Measurements from ENCODE around the gene FAM162A. TPM values are rescaled to one million over a fixed set of nuclear protein-coding genes. Genes with fewer than 3 reads are reported as not detected.

Gene FAM162A
- total RNA-seq, 4 donors from 2014 or later, result 48.0 to 74.5 (median 61.1) TPM

- Histone ChIP-seq H3K4me1 (peaks cover 0 to 59% (median 5%) of the 10 kb centered on the region in 3 donors), H3K27ac (peak overlapping the region in 3 of 4 donors; percentile 33 to 76 (median 58)), H3K4me3 (no peak overlapping the region), H3K36me3 (no peaks in the 10 kb centered on the region), H3K27me3 (no peaks in the 10 kb centered on the region), H3K9me3 (no peaks in the 10 kb centered on the region)
- intact Hi-C loops (cut with DNase I), result no loop called here
- 68 to 74% methylated on average over 3 to 5 of the region's 5 CpGs for WGBS, 2 donors
- DNase-seq, result no peak
- TF ChIP-seq POLR2A (IDR thresholded peaks at IDR 0.05) (no peak), CTCF (IDR thresholded peaks at IDR 0.05) (no peak)
Observed at GRCh38 chr3:122350814-122351418, 33.1 kb upstream of the FAM162A start.

GRCh38 chr3:122351612-122352011 lies 32.4 kb upstream of the FAM162A start:
- H3K9me3 ChIP-seq, result no peaks in the 10 kb centered on the region
- no peaks in the 10 kb centered on the region for H3K27me3 ChIP-seq
- no peak for TF ChIP-seq POLR2A (IDR thresholded peaks at IDR 0.05)
- TF ChIP-seq CTCF (IDR thresholded peaks at IDR 0.05), result no peak
- H3K27ac ChIP-seq, result peak overlapping the region in 2 of 4 donors; percentile 76 to 81
- 86 to 97% methylated on average over 4 of the region's 4 CpGs for WGBS, 2 donors
- H3K4me3 ChIP-seq, result no peak overlapping the region
- no peaks in the 10 kb centered on the region for H3K36me3 ChIP-seq
- DNase-seq, result no peak
- peaks cover 0 to 66% (median 9%) of the 10 kb centered on the region in 3 donors for H3K4me1 ChIP-seq
- intact Hi-C loops (cut with DNase I), result no loop called here

DNA sequence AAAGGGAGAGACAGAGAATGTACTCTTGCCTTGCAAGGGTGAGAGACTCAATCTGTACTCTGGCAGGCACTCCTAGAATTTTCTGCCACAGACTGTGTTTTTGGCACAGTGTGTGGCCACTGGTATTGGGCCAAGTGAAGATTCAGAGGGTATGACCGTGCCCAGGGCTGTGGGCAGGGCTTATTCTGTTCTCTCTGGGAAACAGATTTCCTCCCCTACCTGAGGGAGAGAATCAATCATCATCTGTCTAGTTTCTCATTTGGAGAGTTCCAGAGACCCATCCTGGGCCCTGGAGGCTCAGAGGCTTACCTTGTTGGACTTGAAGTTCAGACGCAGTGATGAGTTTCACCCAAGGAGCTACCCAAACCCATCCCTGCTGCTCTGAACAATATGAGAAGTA lies 30.8 kb upstream of the FAM162A start:
- Histone ChIP-seq H3K4me3 (no peak overlapping the region), H3K36me3 (peaks cover 0 to under 1% (median 0%) of the 10 kb centered on the region in 3 donors), H3K27ac (peak overlapping the region in 3 of 4 donors; percentile 57 to 81 (median 76)), H3K27me3 (no peaks in the 10 kb centered on the region), H3K4me1 (peaks cover 0 to 82% (median 11%) of the 10 kb centered on the region in 3 donors), H3K9me3 (no peaks in the 10 kb centered on the region)
- TF ChIP-seq CTCF (IDR thresholded peaks at IDR 0.05), result no peak
- no peak for TF ChIP-seq POLR2A (IDR thresholded peaks at IDR 0.05)
- DNase-seq, result no peak
- intact Hi-C loops (cut with DNase I), result no loop called here
- WGBS, 2 donors, result 31 to 44% methylated on average over 2 of the region's 2 CpGs

DNA sequence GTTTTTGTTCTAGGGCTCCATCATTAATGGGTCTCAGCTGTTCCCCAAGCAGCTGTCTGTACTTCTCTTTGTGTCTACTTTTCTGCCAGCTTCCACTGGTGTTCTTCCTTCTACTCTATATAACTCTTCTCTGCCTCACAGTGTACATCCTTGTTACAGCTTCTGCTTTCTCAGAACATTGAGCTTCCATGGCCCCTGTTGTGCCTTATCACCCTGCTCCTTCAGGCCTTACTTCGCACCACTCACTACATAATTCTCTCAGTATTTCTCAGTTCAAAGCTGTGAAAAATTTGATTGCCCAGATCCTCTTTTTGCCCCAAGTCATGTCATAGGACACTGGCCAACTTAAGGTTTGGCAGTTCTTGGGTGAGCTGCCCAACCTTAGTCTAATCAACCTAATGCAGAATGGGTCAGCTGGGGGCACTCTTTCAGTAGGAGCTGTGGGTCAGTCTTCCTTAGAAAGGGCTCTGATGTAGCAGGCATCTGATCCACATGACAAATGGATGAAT lies 30.0 kb upstream of the FAM162A start:
- Histone ChIP-seq H3K4me1 (peaks cover 0 to 89% (median 11%) of the 10 kb centered on the region in 3 donors), H3K27me3 (no peaks in the 10 kb centered on the region), H3K36me3 (peaks cover 0 to 8% (median 0%) of the 10 kb centered on the region in 3 donors), H3K27ac (peak overlapping the region; percentile 31 to 81 (median 66)), H3K4me3 (no peak overlapping the region), H3K9me3 (no peaks in the 10 kb centered on the region)
- no peak for TF ChIP-seq CTCF (IDR thresholded peaks at IDR 0.05)
- no peak for TF ChIP-seq POLR2A (IDR thresholded peaks at IDR 0.05)
- 75 to 96% methylated on average over 1 of the region's 1 CpG for WGBS, 2 donors
- no peak for DNase-seq
- intact Hi-C loops (cut with DNase I), result no loop called here

DNA sequence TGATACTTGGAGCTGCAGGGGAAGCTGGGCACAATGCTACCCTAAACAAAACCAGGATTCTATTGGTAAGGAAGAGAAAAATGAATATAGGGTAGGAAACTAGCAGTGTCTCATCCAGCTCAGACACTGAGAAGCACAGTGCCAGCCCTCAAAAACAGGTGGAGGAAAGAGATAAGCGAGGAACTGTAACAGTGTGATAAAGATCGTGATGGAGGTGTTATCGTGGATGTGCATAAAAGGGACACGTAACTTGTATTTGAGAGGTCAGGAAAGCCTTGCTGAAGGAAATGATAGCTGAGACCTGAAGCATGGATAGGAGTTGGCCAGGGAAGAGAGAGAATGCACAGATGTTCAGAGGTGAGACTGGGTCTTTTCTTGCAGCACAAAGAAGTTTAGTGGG lies 28.4 kb upstream of the FAM162A start:
- WGBS, 2 donors, result 52 to 74% methylated on average over 4 of the region's 4 CpGs
- TF ChIP-seq POLR2A (IDR thresholded peaks at IDR 0.05) (no peak), CTCF (IDR thresholded peaks at IDR 0.05) (no peak)
- peaks cover 0 to 11% (median 0%) of the 10 kb centered on the region in 3 donors for H3K36me3 ChIP-seq
- peak overlapping the region in 2 of 4 donors; percentile 76 to 81 for H3K27ac ChIP-seq
- no peak for DNase-seq
- no peaks in the 10 kb centered on the region for H3K9me3 ChIP-seq
- intact Hi-C loops (cut with DNase I), result no loop called here
- no peaks in the 10 kb centered on the region for H3K27me3 ChIP-seq
- peaks cover 0 to 87% (median 11%) of the 10 kb centered on the region in 3 donors for H3K4me1 ChIP-seq
- H3K4me3 ChIP-seq, result no peak overlapping the region

Data from esophagus squamous epithelium (tissue), 5 donors.